HepG2 (cell line): ENCODE measurements around the gene PIP5KL1. TPM values are rescaled to one million over a fixed set of nuclear protein-coding genes. Genes with fewer than 3 reads are reported as not detected.

Experiments
- DMTF1 ChIP-seq: sonication (generic); formaldehyde crosslinking; IDR thresholded peaks from 2 replicates; pipeline ENCODE4 v1.4.0; 2020; ENCODE audit warnings: mild to moderate bottlenecking, missing genetic modification reagents
- E2F5 ChIP-seq: sonication (generic); formaldehyde crosslinking; conservative IDR thresholded peaks from 2 replicates; pipeline ENCODE4 v1.4.0; 2020; ENCODE audit warnings: missing genetic modification reagents
- KAT7 ChIP-seq: IDR thresholded peaks from 2 replicates; pipeline ENCODE4 v1.6.1; 2018; ENCODE audit warnings: borderline replicate concordance, missing compliant biosample characterization
- MLXIP ChIP-seq: sonication (generic); formaldehyde crosslinking; IDR thresholded peaks from 2 replicates; pipeline ENCODE4 v1.9.0; 2021; ENCODE audit warnings: missing genetic modification reagents, borderline replicate concordance
- PAWR ChIP-seq: sonication (generic); formaldehyde crosslinking; IDR thresholded peaks from 2 replicates; pipeline ENCODE4 v1.4.0; 2020; ENCODE audit warnings: missing genetic modification reagents, mild to moderate bottlenecking, borderline replicate concordance
- SAP130 ChIP-seq: IDR thresholded peaks from 2 replicates; pipeline ENCODE4 v1.6.1; 2016; ENCODE audit warnings: low read depth
- ZNF441 ChIP-seq: sonication (generic); formaldehyde crosslinking; IDR thresholded peaks from 2 replicates; pipeline ENCODE4 v1.7.0; 2021; ENCODE audit warnings: missing genetic modification reagents, borderline replicate concordance
- ZNF512 ChIP-seq: sonication (generic); formaldehyde crosslinking; IDR thresholded peaks from 2 replicates; pipeline ENCODE4 v1.4.0; 2020; ENCODE audit warnings: mild to moderate bottlenecking, missing genetic modification reagents
- ZNF562 ChIP-seq: sonication (generic); formaldehyde crosslinking; IDR thresholded peaks from 2 replicates; pipeline ENCODE4 v1.8.0; 2022; ENCODE audit warnings: missing genetic modification reagents, borderline replicate concordance
- ZNF724P ChIP-seq: sonication (generic); formaldehyde crosslinking; IDR thresholded peaks from 2 replicates; pipeline ENCODE4 v1.8.0; 2022; ENCODE audit warnings: missing genetic modification reagents, borderline replicate concordance
- ZNF777 ChIP-seq: sonication (generic); formaldehyde crosslinking; IDR thresholded peaks from 2 replicates; pipeline ENCODE4 v1.4.0; 2020; ENCODE audit warnings: missing genetic modification reagents
- ZSCAN20 ChIP-seq: sonication (generic); formaldehyde crosslinking; IDR thresholded peaks from 2 replicates; pipeline ENCODE4 v1.4.0; 2020; ENCODE audit warnings: missing genetic modification reagents, mild to moderate bottlenecking, borderline replicate concordance
- ZSCAN5A ChIP-seq: sonication (generic); formaldehyde crosslinking; IDR thresholded peaks from 2 replicates; pipeline ENCODE4 v1.8.0; 2022; ENCODE audit warnings: mild to moderate bottlenecking, missing genetic modification reagents, borderline replicate concordance
- polyA plus RNA-seq, 8 experiments: library from polyadenylated mRNA; depleted of rRNA in 3 of 8; stranded (reverse) in 7 of 8; unstranded in 1 of 8; fragments of >200 nt; fragmentation: Illumina TruSeq in 4 of 8; extraction: Trizol in 4 of 8; gene quantifications; 2 replicates each; pipeline versions ENCODE4 v1.2.1 to v1.2.3, GENCODE V29; 2011 to 2016; ENCODE audit warnings: low read depth in 4 of 8, missing spikeins in 1 of 8, mixed read lengths in 1 of 8; ENCODE audit not compliant: insufficient read depth in 1 of 8
- total RNA-seq, 5 experiments: library from RNA; depleted of rRNA; stranded (reverse); fragments of >200 nt; fragmentation: Illumina TruSeq; extraction: Trizol; gene quantifications; 2 replicates each; pipeline ENCODE4 v1.2.3, GENCODE V29; 2016; ENCODE audit warnings: low read depth in 1 of 5
- TF ChIP-seq, protein P1 (sequence below): IDR thresholded peaks from 2 replicates; pipeline ENCODE4 v1.6.1; 2016; ENCODE audit warnings: low read depth, missing genetic modification reagents, missing compliant biosample characterization

Gene PIP5KL1
- total and polyA plus RNA-seq, 2 of the 13 experiments (the other 11 are each of a cell fraction or from before 2014, with no cell fraction given) = 0.20 to 0.49 TPM

GRCh38 chr9:127877566-127877998, 53.0 kb downstream of the PIP5KL1 start, which contains the start of gene AK1 (continued):
- TF ChIP-seq ZNF512 (CRISPR knock-in tag) (0 out of 2 replicates have a peak, but pooled peaks have one; percentile 27), KAT7 (no peak), PAWR (CRISPR knock-in tag) (0 out of 2 replicates have a peak, but pooled peaks have one; percentile 46), DMTF1 (no peak), ZNF777 (CRISPR knock-in tag) (no peak), ZSCAN5A (0 out of 2 replicates have a peak, but pooled peaks have one; percentile 33), MLXIP (CRISPR knock-in tag) (no peak), SAP130 (CRISPR knock-in tag) (peak; percentile 86), E2F5 (CRISPR knock-in tag) (peak; percentile 84), ZNF441 (CRISPR knock-in tag) (peak; percentile 23; the same call in 1 of the 2 replicates), ZNF724P (CRISPR knock-in tag) (peak; percentile 32; the same call in 1 of the 2 replicates), ZSCAN20 (CRISPR knock-in tag) (no peak), ZNF562 (no peak)
- TF ChIP-seq, protein P1, sequence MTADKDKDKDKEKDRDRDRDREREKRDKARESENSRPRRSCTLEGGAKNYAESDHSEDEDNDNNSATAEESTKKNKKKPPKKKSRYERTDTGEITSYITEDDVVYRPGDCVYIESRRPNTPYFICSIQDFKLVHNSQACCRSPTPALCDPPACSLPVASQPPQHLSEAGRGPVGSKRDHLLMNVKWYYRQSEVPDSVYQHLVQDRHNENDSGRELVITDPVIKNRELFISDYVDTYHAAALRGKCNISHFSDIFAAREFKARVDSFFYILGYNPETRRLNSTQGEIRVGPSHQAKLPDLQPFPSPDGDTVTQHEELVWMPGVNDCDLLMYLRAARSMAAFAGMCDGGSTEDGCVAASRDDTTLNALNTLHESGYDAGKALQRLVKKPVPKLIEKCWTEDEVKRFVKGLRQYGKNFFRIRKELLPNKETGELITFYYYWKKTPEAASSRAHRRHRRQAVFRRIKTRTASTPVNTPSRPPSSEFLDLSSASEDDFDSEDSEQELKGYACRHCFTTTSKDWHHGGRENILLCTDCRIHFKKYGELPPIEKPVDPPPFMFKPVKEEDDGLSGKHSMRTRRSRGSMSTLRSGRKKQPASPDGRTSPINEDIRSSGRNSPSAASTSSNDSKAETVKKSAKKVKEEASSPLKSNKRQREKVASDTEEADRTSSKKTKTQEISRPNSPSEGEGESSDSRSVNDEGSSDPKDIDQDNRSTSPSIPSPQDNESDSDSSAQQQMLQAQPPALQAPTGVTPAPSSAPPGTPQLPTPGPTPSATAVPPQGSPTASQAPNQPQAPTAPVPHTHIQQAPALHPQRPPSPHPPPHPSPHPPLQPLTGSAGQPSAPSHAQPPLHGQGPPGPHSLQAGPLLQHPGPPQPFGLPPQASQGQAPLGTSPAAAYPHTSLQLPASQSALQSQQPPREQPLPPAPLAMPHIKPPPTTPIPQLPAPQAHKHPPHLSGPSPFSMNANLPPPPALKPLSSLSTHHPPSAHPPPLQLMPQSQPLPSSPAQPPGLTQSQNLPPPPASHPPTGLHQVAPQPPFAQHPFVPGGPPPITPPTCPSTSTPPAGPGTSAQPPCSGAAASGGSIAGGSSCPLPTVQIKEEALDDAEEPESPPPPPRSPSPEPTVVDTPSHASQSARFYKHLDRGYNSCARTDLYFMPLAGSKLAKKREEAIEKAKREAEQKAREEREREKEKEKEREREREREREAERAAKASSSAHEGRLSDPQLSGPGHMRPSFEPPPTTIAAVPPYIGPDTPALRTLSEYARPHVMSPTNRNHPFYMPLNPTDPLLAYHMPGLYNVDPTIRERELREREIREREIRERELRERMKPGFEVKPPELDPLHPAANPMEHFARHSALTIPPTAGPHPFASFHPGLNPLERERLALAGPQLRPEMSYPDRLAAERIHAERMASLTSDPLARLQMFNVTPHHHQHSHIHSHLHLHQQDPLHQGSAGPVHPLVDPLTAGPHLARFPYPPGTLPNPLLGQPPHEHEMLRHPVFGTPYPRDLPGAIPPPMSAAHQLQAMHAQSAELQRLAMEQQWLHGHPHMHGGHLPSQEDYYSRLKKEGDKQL (CRISPR knock-in tag) = no peak
